Brain microvascular endothelial cell (primary cell): ENCODE results near the gene PPY.
"Not testable (repeated sequence)": the region's sequence is repeated elsewhere in the genome, so short reads cannot be mapped to it uniquely, and the experiment has no call there.

Source experiments
- DNase-seq: peaks from one replicate; pipeline ENCODE4 v3.0.0-alpha.2; 2020
- H3K27ac ChIP-seq: fragments of 250-450 bp; sonication (Bioruptor Pico); 2 replicates; pipeline ENCODE4 v1.5.1; 2020; ENCODE audit warnings: mild to moderate bottlenecking, moderate library complexity
- H3K27me3 ChIP-seq: fragments of 250-450 bp; sonication (Bioruptor Pico); replicated peaks from 2 replicates; pipeline ENCODE4 v1.5.1; 2020; ENCODE audit warnings: mild to moderate bottlenecking
- H3K36me3 ChIP-seq: fragments of 250-450 bp; sonication (Bioruptor Pico); replicated peaks from 2 replicates; pipeline ENCODE4 v1.5.1; 2020; ENCODE audit warnings: mild to moderate bottlenecking
- H3K4me3 ChIP-seq: 2 replicates; pipeline ENCODE4 v1.5.1; 2011; ENCODE audit warnings: low read depth, mild to moderate bottlenecking, control low read depth, low read length, moderate library complexity
- CTCF ChIP-seq: IDR thresholded peaks from 2 replicates; pipeline ENCODE4 v1.5.1; 2011; ENCODE audit warnings: low read depth, mild to moderate bottlenecking, moderate library complexity, low read length, control low read depth, inconsistent platforms; ENCODE audit errors: missing control alignments
- in situ Hi-C: cut with HindIII; loops from 2 replicates; pipeline ENCODE4 v1.10.0; 2017; ENCODE audit warnings: low sequenced_read_pairs, low pct_ligation_motif_present

PPY gene

GRCh38 chr17:43931062-43931571 is 11.2 kb downstream of the PPY start:
- TF ChIP-seq CTCF, result no peak
- in situ Hi-C loops, result no loop called here
- Histone ChIP-seq H3K27ac (no peak overlapping the region), H3K36me3 (no peaks in the 10 kb centered on the region), H3K4me3 (no peak overlapping the region), H3K27me3 (peaks cover 11% of the 10 kb centered on the region)
- DNase-seq, result no peak

- Histone ChIP-seq H3K27ac (no peak overlapping the region), H3K4me3 (no peak overlapping the region), H3K36me3 (no peaks in the 10 kb centered on the region), H3K27me3 (peaks cover 21% of the 10 kb centered on the region)
- DNase-seq, result no peak
- no peak for TF ChIP-seq CTCF
- in situ Hi-C loops, result no loop called here
These were observed 13.7 kb downstream of the PPY start for GRCh38 chr17:43928609-43929008.

- H3K4me3 ChIP-seq, H3K27ac ChIP-seq, in situ Hi-C loops, H3K36me3 ChIP-seq, DNase-seq: not testable (repeated sequence)
- H3K27me3 ChIP-seq, result peaks cover 21% of the 10 kb centered on the region
These were observed 14.3 kb downstream of the PPY start for GRCh38 chr17:43927929-43928328.

- in situ Hi-C loops, result no loop called here
- peaks cover 21% of the 10 kb centered on the region for H3K27me3 ChIP-seq
- no peak for TF ChIP-seq CTCF
These were observed 15.0 kb downstream of the PPY start for GRCh38 chr17:43927060-43927864.

GRCh38 chr17:43924558-43924957 is 17.7 kb downstream of the PPY start:
- no peak for TF ChIP-seq CTCF
- Histone ChIP-seq H3K27me3 (peaks cover 21% of the 10 kb centered on the region), H3K27ac (no peak overlapping the region), H3K4me3 (no peak overlapping the region), H3K36me3 (no peaks in the 10 kb centered on the region)
- in situ Hi-C loops, result no loop called here
- DNase-seq, result no peak

More at GRCh38 chr17:43927060-43927864, 15.0 kb downstream of the PPY start:
- Histone ChIP-seq H3K4me3 (no peak overlapping the region), H3K27ac (no peak overlapping the region), H3K36me3 (no peaks in the 10 kb centered on the region)
- DNase-seq, result no peak

- TF ChIP-seq CTCF, result no peak
- Histone ChIP-seq H3K27me3 (peaks cover 8% of the 10 kb centered on the region), H3K27ac (no peak overlapping the region), H3K36me3 (no peaks in the 10 kb centered on the region), H3K4me3 (no peak overlapping the region)
- DNase-seq, result no peak
- in situ Hi-C loops, result no loop called here
These were observed 21.7 kb downstream of the PPY start for GRCh38 chr17:43920500-43921095.
